Spleen (tissue), 11 donors: ENCODE data around the gene KEL. TPM values are rescaled to one million over a fixed set of nuclear protein-coding genes. Genes with fewer than 3 reads are reported as not detected.

Experiments
- DNase-seq: peaks from one replicate; pipeline ENCODE4 v3.0.0-alpha.2; 2020
- H3K27ac ChIP-seq, 8 donors: fragments of 200-600 bp; sonication (generic) in 7 of 8; 1 replicate in 4 of 8; 2 replicates in 4 of 8; pipeline versions ENCODE4 v1.5.0 to v1.8.0; 2016 to 2021; ENCODE audit warnings: inconsistent platforms in 4 of 8, mild to moderate bottlenecking in 4 of 8, moderate library complexity in 1 of 8
- H3K27me3 ChIP-seq, 7 donors: fragments of 200-600 bp; sonication (generic) in 6 of 7; replicated peaks in 1 of 7; 1 replicate in 4 of 7; 2 replicates in 3 of 7; pipeline versions ENCODE4 v1.5.0 to v1.8.0; 2016 to 2021; ENCODE audit warnings: inconsistent platforms in 3 of 7, mild to moderate bottlenecking in 1 of 7
- H3K36me3 ChIP-seq, 6 donors: fragments of 200-600 bp; sonication (generic) in 5 of 6; 1 replicate in 4 of 6; 2 replicates in 2 of 6; pipeline versions ENCODE4 v1.5.0 to v1.8.0; 2016 to 2021; ENCODE audit warnings: inconsistent platforms in 2 of 6
- H3K4me1 ChIP-seq, 6 donors: fragments of 200-600 bp; sonication (generic) in 5 of 6; 1 replicate in 3 of 6; 2 replicates in 3 of 6; pipeline versions ENCODE4 v1.5.0 to v1.8.0; 2016 to 2021; ENCODE audit warnings: inconsistent platforms in 3 of 6
- H3K4me3 ChIP-seq, 8 donors: fragments of 200-600 bp; sonication (generic) in 7 of 8; 1 replicate in 4 of 8; 2 replicates in 4 of 8; pipeline versions ENCODE4 v1.5.0 to v1.8.0; 2016 to 2021; ENCODE audit warnings: inconsistent platforms in 4 of 8, mild to moderate bottlenecking in 4 of 8, moderate library complexity in 2 of 8
- H3K9me3 ChIP-seq, 8 donors: fragments of 200-600 bp; sonication (generic) in 7 of 8; 1 replicate in 4 of 8; 2 replicates in 4 of 8; pipeline versions ENCODE4 v1.5.0 to v1.8.0; 2016 to 2021; ENCODE audit warnings: inconsistent platforms in 4 of 8
- POLR2A ChIP-seq, 3 donors: fragments of 450-650 bp; IDR thresholded peaks; one replicate each; pipeline ENCODE4 v1.5.1; 2017; ENCODE audit warnings: antibody characterized with exemption in 3 of 3, mild to moderate bottlenecking in 1 of 3
- POLR2AphosphoS5 ChIP-seq, 3 donors: sonication (generic); formaldehyde crosslinking; IDR thresholded peaks; one replicate each; pipeline ENCODE4 v1.5.1; 2017; ENCODE audit warnings: antibody characterized with exemption in 3 of 3
- WGBS, 5 donors: extraction: QIAGEN DNeasy Blood & Tissue Kit in 3 of 5; methylation state at CpG; one replicate each; pipeline versions ENCODE4 v1.1.5 to v1.1.7; 2013 to 2018; 5-methylcytosine and 5-hydroxymethylcytosine counted together
- intact Hi-C: fragments of 100-400 bp; cut with DNase I; formaldehyde crosslinking; loops from one replicate; pipeline ENCODE4 v1.15.0; 2023; ENCODE audit warnings: low total_unique reads
- polyA plus RNA-seq, 3 donors: library from polyadenylated mRNA; stranded (reverse); fragments of 200-250 nt; gene quantifications; one replicate each; pipeline ENCODE4 v1.2.1, GENCODE V29; 2013
- total RNA-seq, 7 donors: library from RNA; depleted of rRNA in 3 of 7; stranded (reverse); fragments of >200 nt in 3 of 7; fragmentation: NEBNext Ultra II Directional in 4 of 7; extraction: Animal tissue kit (Norgen Biotek cat#: 25700) in 4 of 7; gene quantifications; one replicate each; pipeline versions ENCODE4 v1.1.0 to v1.2.1, GENCODE V29; 2016 to 2021
- TF ChIP-seq, protein P1 (sequence below), 11 experiments: fragments of 200-600 bp in 7 of 11; fragments of 450-650 bp in 4 of 11; sonication (generic) in 4 of 11; IDR thresholded peaks in 8 of 11; conservative IDR thresholded peaks in 3 of 11; 1 replicate in 7 of 11; 2 replicates in 4 of 11; pipeline versions ENCODE4 v1.4.0 to v1.8.0; 2016 to 2021; ENCODE audit warnings: antibody characterized with exemption in 11 of 11, inconsistent platforms in 4 of 11, mild to moderate bottlenecking in 1 of 11
- donor health status: healthy with polysubstance abuse.
- donor health status: DM: no; HTN: no; CAD: no; lungs with moderate emphysema.
- donor health status: DM: no; HTN: no; CAD: no.
- donor health status: Bipolar disorder and iron deficiency.
- donor health status: healthy.
- donor health status: DM: no; HTN: no; CAD: no.
- donor health status: DM: yes; HTN: yes; CAD: no.

Gene KEL
- total and polyA plus RNA-seq, 10 donors: 3.3 to 27.4 (median 5.6) TPM

DNA sequence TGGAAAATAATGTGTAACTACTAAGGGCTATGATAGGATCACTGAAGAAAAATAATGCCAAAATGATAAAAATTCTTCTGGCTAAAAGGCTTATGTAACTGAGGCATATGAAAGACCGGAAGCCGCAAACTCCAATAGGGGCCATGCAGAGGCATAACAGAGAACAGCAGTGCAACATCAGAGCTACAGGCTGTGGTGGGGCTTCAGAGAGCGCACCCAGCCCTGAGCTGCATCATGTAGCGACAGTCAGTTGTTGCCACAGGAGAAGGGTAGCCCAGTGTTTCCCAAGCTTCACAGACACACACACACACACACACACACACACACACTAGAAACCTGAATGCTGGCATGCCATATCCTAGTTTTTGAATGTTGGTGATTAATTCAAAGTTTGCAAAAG, 13.6 kb downstream of the KEL start:
- no peaks in the 10 kb centered on the region for H3K9me3 ChIP-seq
- TF ChIP-seq POLR2A (IDR thresholded peaks at IDR 0.05): no peak
- TF ChIP-seq, protein P1, sequence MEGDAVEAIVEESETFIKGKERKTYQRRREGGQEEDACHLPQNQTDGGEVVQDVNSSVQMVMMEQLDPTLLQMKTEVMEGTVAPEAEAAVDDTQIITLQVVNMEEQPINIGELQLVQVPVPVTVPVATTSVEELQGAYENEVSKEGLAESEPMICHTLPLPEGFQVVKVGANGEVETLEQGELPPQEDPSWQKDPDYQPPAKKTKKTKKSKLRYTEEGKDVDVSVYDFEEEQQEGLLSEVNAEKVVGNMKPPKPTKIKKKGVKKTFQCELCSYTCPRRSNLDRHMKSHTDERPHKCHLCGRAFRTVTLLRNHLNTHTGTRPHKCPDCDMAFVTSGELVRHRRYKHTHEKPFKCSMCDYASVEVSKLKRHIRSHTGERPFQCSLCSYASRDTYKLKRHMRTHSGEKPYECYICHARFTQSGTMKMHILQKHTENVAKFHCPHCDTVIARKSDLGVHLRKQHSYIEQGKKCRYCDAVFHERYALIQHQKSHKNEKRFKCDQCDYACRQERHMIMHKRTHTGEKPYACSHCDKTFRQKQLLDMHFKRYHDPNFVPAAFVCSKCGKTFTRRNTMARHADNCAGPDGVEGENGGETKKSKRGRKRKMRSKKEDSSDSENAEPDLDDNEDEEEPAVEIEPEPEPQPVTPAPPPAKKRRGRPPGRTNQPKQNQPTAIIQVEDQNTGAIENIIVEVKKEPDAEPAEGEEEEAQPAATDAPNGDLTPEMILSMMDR (IDR thresholded peaks at IDR 0.05 in 8 of 11, conservative IDR thresholded peaks at IDR 0.05 in 3 of 11): no peak
- no peak overlapping the region for H3K27ac ChIP-seq
- intact Hi-C loops: no loop called here
- no peaks in the 10 kb centered on the region for H3K36me3 ChIP-seq
- H3K27me3 ChIP-seq: peaks cover 0 to 12% (median 0%) of the 10 kb centered on the region in 7 donors
- 84 to 97% (median 95%) methylated on average over 4 of the region's 4 CpGs for WGBS, 5 donors
- no peaks in the 10 kb centered on the region for H3K4me1 ChIP-seq
- no peak overlapping the region for H3K4me3 ChIP-seq
- no peak for DNase-seq

DNA sequence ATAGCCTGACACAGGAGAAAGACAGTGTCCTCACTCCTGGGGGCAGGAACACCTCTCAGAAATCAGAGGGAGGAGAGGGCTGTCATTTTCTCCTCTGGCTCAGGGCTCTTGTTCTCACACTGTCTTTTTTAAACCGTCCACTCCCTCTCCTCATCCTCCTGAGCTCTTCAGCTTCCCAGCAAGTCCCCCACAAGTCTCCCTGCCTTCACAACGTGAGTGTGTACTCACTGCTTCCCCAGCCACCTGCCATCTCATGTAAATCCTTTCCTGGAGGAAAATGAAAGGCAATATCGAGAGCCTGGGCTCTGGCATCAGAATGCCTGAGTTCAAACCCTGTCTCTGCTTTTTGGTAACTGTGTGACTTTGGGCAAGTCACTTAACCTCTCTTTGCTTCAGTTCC, 17.2 kb downstream of the KEL start:
- DNase-seq: no peak
- Histone ChIP-seq H3K27ac (no peak overlapping the region), H3K27me3 (peaks cover 0 to 2% (median 0%) of the 10 kb centered on the region in 7 donors), H3K4me1 (peaks cover 0 to 13% (median 0%) of the 10 kb centered on the region in 6 donors), H3K4me3 (no peak overlapping the region), H3K9me3 (no peaks in the 10 kb centered on the region), H3K36me3 (no peaks in the 10 kb centered on the region)
- 70 to 80% (median 76%) methylated on average over 3 of the region's 3 CpGs for WGBS, 5 donors
- TF ChIP-seq POLR2A (IDR thresholded peaks at IDR 0.05) (no peak), POLR2AphosphoS5 (IDR thresholded peaks at IDR 0.05) (no peak)
- TF ChIP-seq, protein P1 (IDR thresholded peaks at IDR 0.05 in 8 of 11, conservative IDR thresholded peaks at IDR 0.05 in 3 of 11): no peak
- intact Hi-C loops: no loop called here

DNA sequence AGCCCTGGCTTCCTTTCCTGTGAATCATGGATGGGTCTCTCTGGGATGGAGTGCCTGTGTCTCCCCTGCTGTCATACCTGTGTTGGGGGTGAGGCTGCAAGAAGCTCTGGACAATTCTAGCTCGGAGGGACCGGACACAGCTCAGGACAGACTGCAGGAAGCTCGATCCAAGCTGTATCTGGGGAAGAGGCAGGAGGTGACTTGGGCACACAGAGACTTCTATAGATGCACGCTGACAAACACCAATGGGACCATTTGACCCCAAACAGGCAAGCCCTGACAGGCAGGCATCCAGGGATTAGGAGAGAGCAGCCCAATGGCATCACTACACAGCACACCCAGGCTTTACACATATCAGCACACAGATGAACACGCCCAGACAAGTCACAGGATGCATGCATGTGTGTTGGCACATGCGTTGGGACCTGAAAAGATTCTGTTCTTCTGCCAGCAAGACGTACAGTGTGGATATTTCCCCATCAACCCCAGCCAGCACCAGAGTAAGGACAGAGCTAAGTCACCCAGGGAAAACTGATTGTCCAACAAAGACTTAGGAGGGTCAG, 18.4 kb downstream of the KEL start:
- no peaks in the 10 kb centered on the region for H3K27me3 ChIP-seq
- DNase-seq: no peak
- H3K27ac ChIP-seq: no peak overlapping the region
- H3K36me3 ChIP-seq: no peaks in the 10 kb centered on the region
- 75 to 90% (median 86%) methylated on average over 7 of the region's 7 CpGs for WGBS, 5 donors
- no peak overlapping the region for H3K4me3 ChIP-seq
- H3K9me3 ChIP-seq: no peaks in the 10 kb centered on the region
- intact Hi-C loops: no loop called here
- peaks cover 0 to 13% (median 0%) of the 10 kb centered on the region in 6 donors for H3K4me1 ChIP-seq
- TF ChIP-seq, protein P1 (IDR thresholded peaks at IDR 0.05 in 8 of 11, conservative IDR thresholded peaks at IDR 0.05 in 3 of 11): no peak
- no peak for TF ChIP-seq POLR2A (IDR thresholded peaks at IDR 0.05)
- TF ChIP-seq POLR2AphosphoS5 (IDR thresholded peaks at IDR 0.05): no peak

DNA sequence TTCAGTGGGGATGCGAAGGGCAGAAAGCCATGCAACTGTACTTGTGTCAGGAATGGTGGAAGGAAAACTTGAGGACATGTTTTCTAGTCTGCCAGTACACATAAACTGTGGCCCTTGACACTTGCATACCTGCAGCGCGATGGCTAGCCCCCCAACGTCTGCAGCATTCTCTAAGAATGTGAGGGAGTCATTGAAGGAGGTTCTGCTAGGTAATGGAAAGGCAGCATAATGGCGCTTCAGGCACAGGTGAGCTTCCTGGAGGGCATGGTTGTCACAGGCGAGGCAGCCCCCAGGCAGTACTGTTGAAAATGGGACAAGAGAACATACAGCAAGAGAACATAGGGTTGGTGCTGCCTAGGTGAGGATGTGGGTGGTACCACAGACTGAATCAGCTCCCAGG, 19.4 kb downstream of the KEL start:
- TF ChIP-seq, protein P1 (IDR thresholded peaks at IDR 0.05 in 8 of 11, conservative IDR thresholded peaks at IDR 0.05 in 3 of 11): no peak
- TF ChIP-seq POLR2AphosphoS5 (IDR thresholded peaks at IDR 0.05) (no peak), POLR2A (IDR thresholded peaks at IDR 0.05) (no peak)
- Histone ChIP-seq H3K36me3 (no peaks in the 10 kb centered on the region), H3K27ac (no peak overlapping the region), H3K27me3 (no peaks in the 10 kb centered on the region), H3K4me3 (no peak overlapping the region), H3K4me1 (peaks cover 0 to 13% (median 0%) of the 10 kb centered on the region in 6 donors), H3K9me3 (no peaks in the 10 kb centered on the region)
- intact Hi-C loops: no loop called here
- DNase-seq: no peak
- WGBS, 5 donors: 86 to 98% (median 91%) methylated on average over 6 of the region's 6 CpGs
